Stomach (tissue), 9 donors: ENCODE measurements around the gene CRYBB1. TPM values are rescaled to one million over a fixed set of nuclear protein-coding genes. Genes with fewer than 3 reads are reported as not detected.

Experiments
- DNase-seq, 2 donors: peaks; one replicate each; pipeline versions ENCODE4 v3.0.0 to v3.0.0-alpha.2; 2013 to 2019
- H3K27ac ChIP-seq, 5 donors: fragments of 200-600 bp in 4 of 5; sonication (generic) in 4 of 5; one replicate each; pipeline ENCODE4 v1.5.1; 2013 to 2019; ENCODE audit warnings: mild to moderate bottlenecking in 1 of 5, moderate library complexity in 1 of 5
- H3K27me3 ChIP-seq, 3 donors: fragments of 200-600 bp; sonication (generic); one replicate each; pipeline ENCODE4 v1.5.1; 2017 to 2019; ENCODE audit warnings: mixed run types in 1 of 3
- H3K36me3 ChIP-seq, 4 donors: fragments of 200-600 bp; sonication (generic); 1 replicate in 3 of 4; 2 replicates in 1 of 4; pipeline ENCODE4 v1.5.1; 2016 to 2019
- H3K4me1 ChIP-seq, 4 donors: fragments of 200-600 bp; sonication (generic); one replicate each; pipeline ENCODE4 v1.5.1; 2016 to 2019
- H3K4me3 ChIP-seq, 4 donors: fragments of 200-600 bp; sonication (generic) in 3 of 4; one replicate each; pipeline ENCODE4 v1.5.1; 2016 to 2019; ENCODE audit warnings: mild to moderate bottlenecking in 1 of 4
- H3K9me3 ChIP-seq, 4 donors: fragments of 200-600 bp; sonication (generic); one replicate each; pipeline ENCODE4 v1.5.1; 2016 to 2019
- CTCF ChIP-seq, 7 experiments: fragments of 450-650 bp in 4 of 7; fragments of 200-600 bp in 3 of 7; sonication (generic) in 3 of 7; IDR thresholded peaks; one replicate each; pipeline ENCODE4 v1.5.1; 2016 to 2019; ENCODE audit warnings: antibody characterized with exemption in 7 of 7, control low read depth in 2 of 7, mild to moderate bottlenecking in 1 of 7
- EP300 ChIP-seq: sonication (generic); formaldehyde crosslinking; IDR thresholded peaks from one replicate; pipeline ENCODE4 v1.6.1; 2017; ENCODE audit warnings: antibody characterized with exemption
- POLR2A ChIP-seq, 4 donors: fragments of 450-650 bp; IDR thresholded peaks; one replicate each; pipeline ENCODE4 v1.6.1; 2016; ENCODE audit warnings: antibody characterized with exemption in 4 of 4, control low read depth in 2 of 4, mild to moderate bottlenecking in 1 of 4, moderate library complexity in 1 of 4
- POLR2AphosphoS5 ChIP-seq, 3 donors: sonication (generic); formaldehyde crosslinking; IDR thresholded peaks; one replicate each; pipeline ENCODE4 v1.6.1; 2016; ENCODE audit warnings: antibody characterized with exemption in 3 of 3
- WGBS, 5 donors: extraction: QIAGEN DNeasy Blood & Tissue Kit in 3 of 5; methylation state at CpG; one replicate each; pipeline versions ENCODE4 v1.1.5 to v1.1.7; 2013 to 2018; 5-methylcytosine and 5-hydroxymethylcytosine counted together
- intact Hi-C: fragments of 100-400 bp; cut with DNase I; formaldehyde crosslinking; loops from one replicate; pipeline ENCODE4 v1.15.1; 2023; ENCODE audit warnings: low total_unique reads
- polyA plus RNA-seq, 3 donors: library from polyadenylated mRNA; stranded (reverse); fragments of 200-250 nt; gene quantifications; one replicate each; pipeline ENCODE4 v1.2.3, GENCODE V29; 2013
- total RNA-seq, 5 donors: library from RNA; depleted of rRNA; stranded (reverse); fragments of >200 nt; gene quantifications; one replicate each; pipeline versions ENCODE4 v1.1.0 to v1.2.3, GENCODE V29; 2014 to 2016
- donor health status: healthy with polysubstance abuse.
- donor health status: Bipolar disorder and iron deficiency.
- donor health status: healthy.

Gene CRYBB1
- total and polyA plus RNA-seq, 8 donors = 0.20 to 1.2 (median 0.62) TPM; not detected in 4

- no peaks in the 10 kb centered on the region for H3K9me3 ChIP-seq
- peaks cover 0 to 16% (median 4%) of the 10 kb centered on the region in 4 donors for H3K36me3 ChIP-seq
- intact Hi-C loops = no loop called here
- H3K4me3 ChIP-seq = no peak overlapping the region
- no peak overlapping the region for H3K27ac ChIP-seq
- WGBS, 5 donors = 75 to 90% (median 81%) methylated on average over 8 of the region's 8 CpGs
- H3K27me3 ChIP-seq = no peaks in the 10 kb centered on the region
- DNase-seq = no peak
- peaks cover 4 to 9% (median 5%) of the 10 kb centered on the region in 4 donors for H3K4me1 ChIP-seq
- TF ChIP-seq POLR2A (IDR thresholded peaks at IDR 0.05) (no peak), POLR2AphosphoS5 (IDR thresholded peaks at IDR 0.05) (no peak), EP300 (no peak), CTCF (IDR thresholded peaks at IDR 0.05) (no peak)
These were observed 51.9 kb downstream of the CRYBB1 start for GRCh38 chr22:26565889-26566288.

- Histone ChIP-seq H3K4me3 (no peak overlapping the region), H3K27me3 (no peaks in the 10 kb centered on the region), H3K9me3 (no peaks in the 10 kb centered on the region), H3K36me3 (peaks cover 0 to 16% (median 4%) of the 10 kb centered on the region in 4 donors), H3K4me1 (peaks cover 2 to 6% (median 5%) of the 10 kb centered on the region in 4 donors), H3K27ac (no peak overlapping the region)
- no peak for DNase-seq
- WGBS, 5 donors = 74 to 92% (median 88%) methylated on average over 4 to 6 of the region's 6 CpGs
- TF ChIP-seq POLR2AphosphoS5 (IDR thresholded peaks at IDR 0.05) (no peak), CTCF (IDR thresholded peaks at IDR 0.05) (no peak), POLR2A (IDR thresholded peaks at IDR 0.05) (no peak), EP300 (no peak)
- intact Hi-C loops = no loop called here
These were observed 52.6 kb downstream of the CRYBB1 start for GRCh38 chr22:26565181-26565580.

- H3K9me3 ChIP-seq = no peaks in the 10 kb centered on the region
- H3K4me1 ChIP-seq = peaks cover 0 to 6% (median 5%) of the 10 kb centered on the region in 4 donors
- H3K27ac ChIP-seq = no peak overlapping the region
- H3K4me3 ChIP-seq = no peak overlapping the region
- H3K36me3 ChIP-seq = peaks cover 0 to 16% (median 4%) of the 10 kb centered on the region in 4 donors
- DNase-seq = no peak
- no peaks in the 10 kb centered on the region for H3K27me3 ChIP-seq
- TF ChIP-seq EP300 (no peak), CTCF (IDR thresholded peaks at IDR 0.05) (no peak), POLR2AphosphoS5 (IDR thresholded peaks at IDR 0.05) (no peak), POLR2A (IDR thresholded peaks at IDR 0.05) (no peak)
- intact Hi-C loops = no loop called here
- WGBS, 5 donors = 92 to 98% (median 95%) methylated on average over 3 of the region's 3 CpGs
These were observed 53.2 kb downstream of the CRYBB1 start for GRCh38 chr22:26564672-26565071.

GRCh38 chr22:26564181-26564580 lies 53.6 kb downstream of the CRYBB1 start:
- H3K36me3 ChIP-seq = peaks cover 0 to 16% (median 4%) of the 10 kb centered on the region in 4 donors
- H3K9me3 ChIP-seq = no peaks in the 10 kb centered on the region
- TF ChIP-seq POLR2A (IDR thresholded peaks at IDR 0.05) (no peak), CTCF (IDR thresholded peaks at IDR 0.05) (no peak), EP300 (no peak), POLR2AphosphoS5 (IDR thresholded peaks at IDR 0.05) (no peak)
- intact Hi-C loops = no loop called here
- no peaks in the 10 kb centered on the region for H3K27me3 ChIP-seq
- no peak overlapping the region for H3K4me3 ChIP-seq
- no peak for DNase-seq
- 85 to 97% (median 95%) methylated on average over 8 of the region's 8 CpGs for whole genome bisulfite sequencing, 5 donors
- H3K4me1 ChIP-seq = peaks cover 0 to 6% (median 5%) of the 10 kb centered on the region in 4 donors
- H3K27ac ChIP-seq = no peak overlapping the region
